SKM-1 (cell line): Measurements from ENCODE around the gene GPR37L1.
"Not testable (repeated sequence)": the region's sequence is repeated elsewhere in the genome, so short reads cannot be mapped to it uniquely, and the experiment has no call there.

Experiments
- DNase-seq: peaks from one replicate; lab custom pipeline; 2025; ENCODE audit not compliant: unreplicated experiment; lab: John Stamatoyannopoulos, UW

GPR37L1 gene

DNA sequence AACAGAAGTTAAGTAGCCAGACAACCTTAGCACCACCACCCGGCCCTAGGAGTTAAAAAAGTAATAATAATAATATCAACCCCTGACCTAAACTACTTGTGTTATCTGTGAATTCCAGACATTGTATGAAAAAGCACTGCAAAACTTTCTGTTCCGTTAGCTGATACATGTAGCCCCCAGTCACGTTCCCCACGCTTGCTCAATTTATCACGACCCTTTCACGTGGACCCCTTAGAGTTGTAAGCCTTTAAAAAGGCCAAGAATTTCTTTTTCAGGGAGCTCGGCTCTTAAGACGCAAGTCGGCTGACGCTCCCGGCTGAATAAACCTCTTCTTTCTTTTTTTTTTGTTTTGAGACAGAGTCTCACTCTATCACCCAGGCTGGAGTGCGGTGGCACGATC lies 44.3 kb downstream of the GPR37L1 start:
- DNase-seq, result not testable (repeated sequence)

DNA sequence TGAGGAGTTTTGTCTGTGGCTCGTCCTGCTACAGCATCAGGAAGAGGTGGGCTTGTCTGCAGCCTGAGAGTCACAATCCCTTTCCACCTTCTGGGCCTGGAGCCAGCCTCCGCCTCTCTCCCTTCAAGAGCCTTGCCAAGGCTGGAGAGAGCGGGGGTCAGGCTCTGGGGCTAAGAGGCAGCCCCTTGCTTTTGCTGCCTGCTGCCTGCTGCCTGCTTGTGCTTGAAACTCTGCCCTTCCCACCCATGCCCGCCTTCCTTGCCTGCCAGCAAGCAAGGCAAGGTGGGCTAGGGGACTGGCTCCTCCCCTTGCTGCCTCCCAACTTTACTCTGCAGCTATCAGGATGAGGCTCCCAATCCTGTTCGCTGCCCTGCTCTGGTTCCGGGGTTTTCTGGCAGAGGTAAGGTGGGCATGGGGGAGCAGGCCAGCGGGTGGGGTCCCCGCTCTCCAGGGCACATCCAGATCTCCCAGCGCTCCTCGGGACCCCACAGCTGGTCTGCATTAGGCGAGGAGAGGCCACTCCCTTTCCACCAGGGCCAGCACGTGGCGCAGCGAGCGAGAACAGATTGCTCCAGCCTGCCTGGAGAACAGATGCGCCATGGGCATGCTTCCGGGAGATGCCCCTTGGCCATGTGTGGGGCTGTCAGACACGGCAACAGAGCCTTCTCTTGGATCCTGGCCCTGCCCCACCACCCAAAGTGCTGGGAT lies 45.1 kb downstream of the GPR37L1 start:
- no peak for DNase-seq

DNA sequence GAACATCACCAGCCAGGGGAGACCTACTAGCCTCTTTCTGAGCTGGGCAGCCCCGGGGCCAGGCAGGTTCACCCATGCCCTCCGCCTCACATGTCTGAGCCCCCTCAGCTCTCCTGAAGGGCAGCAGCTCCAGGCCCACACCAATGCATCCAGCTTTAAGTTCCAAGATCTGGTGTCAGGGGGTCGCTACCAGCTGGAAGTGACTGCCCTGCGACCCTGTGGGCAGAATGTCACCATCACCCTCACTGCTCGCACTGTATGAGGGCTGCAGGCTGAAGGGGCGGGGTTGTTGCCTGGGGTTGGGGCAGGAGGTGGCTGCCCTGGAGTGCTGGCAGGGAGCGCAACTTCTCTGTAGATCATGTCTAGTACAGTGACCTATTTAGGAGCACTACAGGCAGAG lies 46.1 kb downstream of the GPR37L1 start:
- DNase-seq, result no peak

- DNase-seq, result no peak
These were observed 48.0 kb downstream of the GPR37L1 start for GRCh38 chr1:202170726-202171125.

DNA sequence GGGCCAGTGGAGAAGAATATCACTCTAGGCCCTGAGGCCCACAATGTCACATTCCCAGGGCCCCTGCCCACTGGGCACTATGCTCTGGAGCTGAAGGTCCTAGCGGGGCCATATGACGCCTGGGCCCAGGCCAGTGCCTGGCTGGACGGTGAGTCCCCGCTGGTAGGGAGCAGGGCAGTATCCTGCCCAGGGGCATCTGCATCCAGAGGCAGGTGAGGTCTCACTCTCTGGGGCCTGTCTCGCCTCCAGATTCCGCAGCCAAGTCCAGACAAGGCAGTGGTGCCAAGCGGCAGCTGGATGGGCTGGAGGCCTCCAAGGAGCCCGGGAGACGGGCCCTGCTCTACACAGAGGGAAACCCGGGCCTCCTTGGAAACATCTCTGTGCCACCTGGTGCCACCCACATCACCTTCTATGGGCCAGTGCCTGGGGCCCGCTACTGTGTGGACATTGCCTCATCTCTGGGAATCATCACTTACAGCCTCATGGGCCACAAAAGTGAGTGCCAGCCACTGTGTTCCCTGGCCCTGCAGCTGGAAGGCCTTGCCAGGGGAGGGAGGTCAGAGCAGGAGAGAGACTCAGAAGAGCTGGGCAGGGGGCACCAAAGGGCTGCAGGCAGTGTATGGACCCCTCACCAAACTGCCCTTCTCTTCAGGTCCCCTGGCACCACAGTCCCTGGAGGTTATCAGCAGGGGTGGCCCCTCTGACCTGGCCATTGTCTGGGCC lies 48.7 kb downstream of the GPR37L1 start:
- DNase-seq, result no peak

GRCh38 chr1:202172015-202172355 lies 49.3 kb downstream of the GPR37L1 start:
- DNase-seq, result no peak

DNA sequence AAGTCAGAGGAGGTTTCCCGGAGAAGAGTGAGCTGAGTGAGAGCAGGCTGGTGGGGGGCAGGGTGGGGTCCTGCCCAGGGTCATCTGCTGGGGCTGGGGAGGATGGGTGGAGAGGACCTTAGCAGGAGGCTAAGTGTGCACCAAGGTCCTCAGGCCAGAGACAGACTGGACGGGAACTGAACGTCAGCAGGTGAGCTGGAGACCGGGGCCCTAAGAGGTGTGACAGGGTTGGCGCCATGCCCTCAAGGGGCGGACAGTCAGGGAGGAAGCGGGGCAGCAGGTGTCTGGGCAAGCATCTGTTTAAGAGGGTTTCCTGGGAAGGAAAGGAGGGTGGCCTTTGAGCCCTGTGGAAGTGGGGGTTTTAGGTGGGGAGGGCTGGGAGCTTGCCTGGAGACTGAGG lies 51.3 kb downstream of the GPR37L1 start:
- DNase-seq, result no peak

DNA sequence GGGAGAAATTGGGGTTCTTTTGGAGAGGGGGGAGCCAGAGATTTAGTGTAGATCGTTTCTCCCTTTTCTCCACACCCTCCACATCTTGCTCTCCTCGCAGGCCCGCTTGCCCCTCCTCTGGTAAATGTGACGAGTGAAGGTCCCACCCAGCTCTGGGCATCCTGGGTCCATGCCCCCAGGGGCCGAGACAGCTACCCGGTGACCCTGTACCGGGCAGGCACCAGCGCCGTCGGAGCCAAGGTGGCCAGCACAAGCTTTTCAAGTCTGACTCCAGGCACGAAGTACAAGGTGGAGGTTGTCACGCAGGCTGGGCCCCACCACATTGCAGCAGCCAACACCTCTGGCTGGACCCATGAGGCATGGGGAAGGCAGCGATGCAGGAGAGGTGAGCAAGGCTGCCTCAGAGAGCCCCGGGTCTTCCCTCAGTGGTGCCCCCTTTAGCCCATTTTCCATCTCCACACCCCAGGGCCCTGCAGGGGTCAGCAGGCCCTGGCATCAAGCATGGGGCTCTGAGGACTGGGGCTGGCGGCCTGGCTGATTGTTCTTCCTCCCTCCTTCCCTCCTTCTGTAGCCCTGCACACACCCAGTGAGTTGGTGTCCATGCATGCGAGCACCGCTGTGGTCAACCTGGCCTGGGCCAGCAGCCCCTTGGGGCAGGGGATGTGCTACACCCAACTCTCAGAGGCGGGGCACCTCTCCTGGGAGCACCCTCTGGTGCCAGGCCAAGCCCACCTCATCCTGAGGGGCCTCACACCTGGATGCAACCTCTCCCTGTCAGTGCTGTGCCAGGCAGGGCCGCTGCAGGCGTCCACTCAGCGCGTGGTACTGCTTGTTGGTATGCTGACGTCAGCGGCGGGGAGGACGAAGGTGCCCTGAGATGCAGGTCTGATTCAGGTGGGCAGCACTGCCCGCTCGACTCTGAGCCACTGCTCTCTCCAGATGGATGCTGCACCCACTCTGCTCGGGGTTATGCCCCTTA lies 54.5 kb downstream of the GPR37L1 start:
- DNase-seq, result no peak

GRCh38 chr1:202179828-202180750 lies 57.4 kb downstream of the GPR37L1 start:
- DNase-seq, result no peak

GRCh38 chr1:202180751-202181139 lies 58.0 kb downstream of the GPR37L1 start:
- DNase-seq, result not testable (repeated sequence)

- no peak for DNase-seq
These were observed 58.9 kb downstream of the GPR37L1 start for GRCh38 chr1:202181586-202181985.

DNA sequence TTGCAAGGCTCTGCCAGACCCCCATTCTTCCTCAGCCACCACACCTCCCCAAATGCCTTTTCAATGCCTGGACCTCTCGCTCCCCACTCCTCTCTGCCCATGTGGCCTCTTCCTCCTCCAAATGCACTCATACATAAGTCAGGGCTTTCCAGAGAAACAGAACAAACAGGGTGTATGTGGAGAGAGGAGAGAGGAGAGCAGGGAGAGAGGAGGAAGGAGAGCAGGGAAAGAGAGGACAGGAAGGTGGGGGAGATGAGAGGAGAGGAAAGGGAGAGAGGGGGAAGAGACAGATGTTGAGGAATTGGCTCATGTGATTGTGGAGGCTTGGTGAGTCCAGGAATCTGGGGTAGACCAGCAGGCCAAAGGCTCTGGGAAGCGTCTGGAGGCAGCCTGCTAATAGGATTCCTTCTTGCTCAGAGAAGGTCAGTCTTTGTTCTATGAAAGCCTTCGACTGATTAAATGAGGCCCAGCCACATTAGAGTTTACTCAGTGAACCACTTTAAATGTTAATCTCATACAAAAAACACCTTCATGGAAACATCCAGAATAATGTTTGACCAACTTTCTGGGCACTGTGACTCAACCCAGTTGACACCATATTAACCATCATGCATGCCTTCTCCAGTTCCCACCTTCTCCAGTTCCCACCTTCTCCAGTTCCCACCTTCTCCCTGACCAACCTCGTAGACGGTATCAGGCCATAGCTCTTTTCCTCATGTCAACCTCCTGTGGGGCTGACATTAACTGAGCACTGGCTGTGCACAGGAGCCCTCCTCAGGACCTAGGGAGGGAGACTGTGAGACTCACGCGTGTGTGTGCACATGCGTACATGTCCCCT lies 59.5 kb downstream of the GPR37L1 start:
- DNase-seq, result no peak
